Ectodermal cell (in vitro differentiated cells): ENCODE data around the gene PRORP. TPM values are rescaled to one million over a fixed set of nuclear protein-coding genes. Genes with fewer than 3 reads are reported as not detected.
"Not testable (repeated sequence)": the region's sequence is repeated elsewhere in the genome, so short reads cannot be mapped to it uniquely, and the experiment has no call there.

Experiments
- H3K27ac ChIP-seq: 2 replicates; pipeline ENCODE4 v1.7.0; 2013; ENCODE audit warnings: mild to moderate bottlenecking, low read depth, low read length; ENCODE audit not compliant: insufficient read depth, poor library complexity, severe bottlenecking
- H3K27me3 ChIP-seq: 2 replicates; pipeline ENCODE4 v1.7.0; 2013; ENCODE audit warnings: mild to moderate bottlenecking, low read length; ENCODE audit not compliant: insufficient read depth, control insufficient read depth, poor library complexity, severe bottlenecking
- H3K36me3 ChIP-seq: one replicate; pipeline ENCODE4 v1.7.0; 2013; ENCODE audit warnings: low read length; ENCODE audit not compliant: control insufficient read depth, insufficient read depth
- H3K4me1 ChIP-seq: one replicate; pipeline ENCODE4 v1.7.0; 2013; ENCODE audit warnings: low read length; ENCODE audit not compliant: control insufficient read depth, insufficient read depth
- H3K4me3 ChIP-seq: 2 replicates; pipeline ENCODE4 v1.7.0; 2013; ENCODE audit warnings: low read depth, low read length, control low read depth; ENCODE audit not compliant: insufficient read depth
- H3K9me3 ChIP-seq: 2 replicates; pipeline ENCODE4 v1.7.0; 2013; ENCODE audit warnings: mild to moderate bottlenecking, low read length, moderate library complexity; ENCODE audit not compliant: control insufficient read depth
- WGBS, 2 experiments: methylation state at CpG; one replicate each; pipeline ENCODE4 v1.1.7; 2013; ENCODE audit warnings: missing lambda C conversion rate in 2 of 2; 5-methylcytosine and 5-hydroxymethylcytosine counted together
- polyA plus RNA-seq, 4 experiments: library from polyadenylated mRNA; stranded (reverse); fragments of 50-300 nt; gene quantifications; one replicate each; pipeline ENCODE4 v1.2.3, GENCODE V29; 2013

PRORP gene
- polyA plus RNA-seq (2013, experiment 1 of 4): 39.5 TPM
- 41.0 TPM for polyA plus RNA-seq (2013, experiment 2 of 4)
- 23.3 TPM for polyA plus RNA-seq (2013, experiment 3 of 4)
- polyA plus RNA-seq (2013, experiment 4 of 4): 27.9 TPM

DNA sequence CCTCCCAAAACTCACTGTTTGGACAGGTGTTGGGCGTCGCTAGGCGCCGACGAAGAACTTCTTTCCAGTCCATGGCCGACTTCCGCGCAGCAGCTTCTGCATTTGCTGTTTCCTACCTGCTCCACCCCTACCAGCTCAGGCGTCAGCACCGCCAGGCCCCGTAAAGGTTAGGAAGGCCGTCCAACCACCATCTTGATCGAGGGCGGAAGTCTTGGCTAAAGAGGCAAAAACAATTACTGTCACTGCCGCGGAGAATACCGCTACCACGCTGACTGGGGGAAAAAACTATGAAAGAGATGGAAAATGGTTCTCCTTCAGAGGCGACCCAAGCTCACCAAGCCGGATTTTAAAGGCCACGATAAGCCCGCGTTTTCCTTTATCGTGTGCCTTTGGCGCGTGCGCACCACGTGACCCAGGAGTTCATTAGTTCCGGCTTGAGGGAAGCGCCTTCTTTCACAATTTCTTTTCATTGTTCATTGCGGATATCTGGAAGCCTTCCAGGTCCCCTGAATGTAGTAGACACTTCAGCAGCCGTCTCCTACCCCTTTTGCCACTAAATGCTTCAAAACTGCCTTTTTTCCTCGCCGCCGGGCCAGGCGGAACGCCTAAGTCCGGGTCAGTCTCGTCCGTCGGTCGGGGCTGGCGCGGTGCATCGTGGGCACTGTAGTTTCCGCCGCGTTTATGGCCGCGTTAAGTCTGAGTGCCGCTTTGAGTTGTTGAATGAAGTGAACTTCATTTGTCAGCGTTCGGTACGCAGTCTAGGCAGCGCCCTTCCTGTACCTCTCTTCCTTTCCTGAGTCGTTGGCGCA, at the start of gene PRORP, which contains the start of gene PPP2R3C:
Gene PRORP (plus strand): TSS at position 666 of the 809 bp plus-strand sequence. CDS start 694 bp downstream, outside the sequence.
Gene PPP2R3C (minus strand): TSS at position 104 of the 809 bp plus-strand sequence. CDS start 31 bp downstream, at position 73.
- Histone ChIP-seq H3K36me3 (no peaks in the 10 kb centered on the region), H3K27ac (peak within 1 kb of the TSS; percentile 98), H3K9me3 (no peaks in the 10 kb centered on the region), H3K4me3 (peak within 1 kb of the TSS; percentile 71), H3K27me3 (no peaks in the 10 kb centered on the region), H3K4me1 (no peaks in the 10 kb centered on the region)
- WGBS, 2 experiments: 0% methylated on average over 57 of the region's 57 CpGs

DNA sequence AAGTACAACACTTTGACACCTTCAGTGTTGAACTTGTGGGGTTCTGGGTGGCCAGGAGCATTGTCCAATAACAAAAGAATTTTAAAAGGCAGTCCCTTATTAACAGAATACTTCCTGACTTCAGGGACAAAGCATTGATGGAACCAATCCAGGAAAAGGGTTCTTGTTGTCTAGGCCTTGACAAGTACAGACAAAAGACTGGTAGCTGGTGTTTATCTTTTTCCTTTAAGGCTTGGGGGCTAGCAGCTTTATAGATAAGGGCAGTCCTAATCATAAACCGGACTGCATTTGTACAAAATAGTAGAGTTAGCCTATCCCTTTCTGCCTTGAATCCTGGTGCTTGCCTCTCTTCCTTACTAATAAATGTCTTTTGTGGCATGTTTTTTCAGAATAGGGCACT, 48.9 kb upstream of the PRORP start:
- WGBS, 2 experiments: 97 to 100% methylated on average over 1 of the region's 1 CpG
- H3K27me3 ChIP-seq: no peaks in the 10 kb centered on the region
- H3K4me1 ChIP-seq: no peaks in the 10 kb centered on the region
- peaks cover 9% of the 10 kb centered on the region for H3K36me3 ChIP-seq
- H3K27ac ChIP-seq: no peak overlapping the region
- no peak overlapping the region for H3K4me3 ChIP-seq
- no peaks in the 10 kb centered on the region for H3K9me3 ChIP-seq

DNA sequence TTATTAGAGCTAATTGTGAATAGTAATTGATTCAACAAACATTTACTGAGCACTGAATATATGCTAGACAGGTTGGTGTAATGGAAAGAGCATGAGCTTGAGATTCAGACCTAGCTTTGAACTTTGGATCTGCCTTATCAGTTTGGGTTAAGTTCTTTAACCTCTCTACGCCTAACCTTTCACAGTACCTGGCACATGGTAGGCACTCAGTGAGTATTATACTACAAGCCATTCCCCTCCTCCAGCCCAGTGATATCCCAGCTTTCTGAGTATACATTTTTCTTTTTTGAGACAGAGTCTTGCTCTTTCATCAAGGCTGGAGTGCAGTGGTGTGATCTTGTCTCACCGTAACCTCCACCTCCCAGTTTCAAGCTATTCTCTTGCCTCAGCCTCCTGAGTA, 44.3 kb upstream of the PRORP start:
- Histone ChIP-seq H3K36me3 (peaks cover 3% of the 10 kb centered on the region), H3K27me3 (no peaks in the 10 kb centered on the region), H3K4me1 (no peaks in the 10 kb centered on the region), H3K4me3 (no peak overlapping the region), H3K27ac (no peak overlapping the region), H3K9me3 (no peaks in the 10 kb centered on the region)
- 91 to 96% methylated on average over 2 of the region's 2 CpGs for WGBS, 2 experiments

DNA sequence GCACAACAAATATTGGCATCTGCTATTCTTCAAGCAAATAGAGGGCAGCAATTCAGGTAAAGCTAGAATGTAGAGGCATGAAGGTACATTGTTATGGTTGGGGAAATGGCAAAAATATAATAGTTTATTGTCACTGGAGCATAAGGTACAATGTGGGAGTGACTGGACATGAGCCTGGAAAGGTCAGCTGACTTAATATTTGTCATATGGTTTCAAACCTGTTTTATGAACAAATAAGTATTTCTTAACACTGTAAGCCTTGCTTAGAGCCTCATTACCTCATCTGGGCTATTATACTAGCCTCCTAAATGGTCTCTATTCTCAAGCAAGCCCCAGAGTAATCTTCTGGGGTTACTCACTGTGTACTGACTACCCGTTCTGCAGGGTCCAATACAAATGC, 42.6 kb upstream of the PRORP start:
- H3K36me3 ChIP-seq: peaks cover 2% of the 10 kb centered on the region
- no peaks in the 10 kb centered on the region for H3K27me3 ChIP-seq
- H3K4me3 ChIP-seq: no peak overlapping the region
- no peaks in the 10 kb centered on the region for H3K9me3 ChIP-seq
- H3K27ac ChIP-seq: no peak overlapping the region
- H3K4me1 ChIP-seq: no peaks in the 10 kb centered on the region
- WGBS, 2 experiments: 83 to 88% methylated on average over 1 of the region's 1 CpG

DNA sequence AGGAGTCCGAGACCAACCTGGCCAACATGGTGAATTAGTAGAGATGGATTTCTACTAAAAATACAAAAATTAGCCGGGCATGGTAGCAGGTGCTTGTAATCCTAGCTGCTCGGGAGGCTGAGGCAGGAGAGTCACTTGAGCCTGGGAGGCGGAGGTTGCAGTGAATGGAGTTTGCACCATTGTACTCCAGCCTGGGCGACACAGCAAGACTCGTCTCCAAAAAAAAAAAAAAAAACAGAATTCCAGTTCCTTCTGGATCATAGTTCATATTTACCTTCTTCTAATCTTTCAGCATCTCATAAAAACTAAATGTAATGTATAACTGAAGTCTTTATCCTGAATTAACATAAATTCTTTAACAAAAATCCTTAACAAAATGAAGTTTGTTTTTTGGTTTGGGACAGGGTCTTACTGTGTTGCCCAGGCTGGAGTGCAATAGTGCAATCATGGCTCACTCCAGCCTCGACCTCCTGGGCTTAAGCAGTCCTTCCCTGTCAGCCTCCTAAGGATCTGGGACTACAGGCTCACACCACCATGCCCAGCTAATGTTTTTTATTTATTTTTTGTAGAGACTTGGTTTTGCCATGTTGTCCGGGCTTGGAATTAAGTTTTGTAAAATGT, 38.7 kb upstream of the PRORP start:
- H3K36me3 ChIP-seq: peaks cover 4% of the 10 kb centered on the region
- no peak overlapping the region for H3K27ac ChIP-seq
- H3K4me3 ChIP-seq: no peak overlapping the region
- no peaks in the 10 kb centered on the region for H3K4me1 ChIP-seq
- no peaks in the 10 kb centered on the region for H3K9me3 ChIP-seq
- 90 to 97% methylated on average over 8 of the region's 8 CpGs for WGBS, 2 experiments
- no peaks in the 10 kb centered on the region for H3K27me3 ChIP-seq

DNA sequence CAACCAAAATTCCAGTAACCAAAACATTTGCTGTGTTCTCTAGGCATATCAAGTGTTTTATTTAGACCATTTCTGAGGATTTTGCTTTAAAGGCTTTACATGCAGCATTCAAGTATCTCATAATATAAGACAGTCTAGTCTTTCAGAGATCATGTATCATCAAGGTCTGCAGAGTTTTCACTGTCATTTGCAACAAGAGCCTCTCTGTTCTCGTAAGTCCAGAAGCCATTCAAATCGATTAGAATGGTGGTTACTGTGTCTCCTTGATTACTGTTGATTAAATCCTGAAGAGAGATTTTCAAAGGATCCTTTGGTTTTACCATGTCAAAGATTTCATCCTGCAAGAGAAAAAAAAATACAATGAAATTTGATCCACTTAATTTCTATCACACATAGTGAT, 36.9 kb upstream of the PRORP start:
- no peak overlapping the region for H3K27ac ChIP-seq
- no peaks in the 10 kb centered on the region for H3K4me1 ChIP-seq
- no peak overlapping the region for H3K4me3 ChIP-seq
- no peaks in the 10 kb centered on the region for H3K9me3 ChIP-seq
- peaks cover 10% of the 10 kb centered on the region for H3K36me3 ChIP-seq
- WGBS, 2 experiments: 97% methylated on average over 2 of the region's 2 CpGs
- no peaks in the 10 kb centered on the region for H3K27me3 ChIP-seq

DNA sequence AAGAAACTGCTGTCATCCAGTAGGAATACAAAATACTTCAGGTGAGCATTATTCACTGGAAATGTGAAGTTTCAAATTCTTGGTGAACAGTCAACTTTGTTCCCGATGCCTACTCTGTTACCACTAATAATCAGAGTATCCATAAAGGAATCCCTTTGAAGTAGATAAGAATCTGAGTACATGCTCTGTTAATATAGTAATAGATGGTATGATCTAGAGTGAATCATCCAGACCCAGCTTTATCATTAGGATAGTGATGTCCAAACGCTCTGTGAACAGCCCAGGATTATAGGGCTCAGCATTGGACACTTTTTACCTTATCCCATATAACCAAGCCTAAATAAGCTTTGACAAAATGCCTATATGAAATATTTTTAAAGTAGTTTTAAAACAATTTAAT, 33.8 kb upstream of the PRORP start:
- H3K4me3 ChIP-seq: no peak overlapping the region
- WGBS, 2 experiments: 100% methylated on average over 2 of the region's 2 CpGs; no CpG with 5 or more reads in 1 of the 2 experiments
- H3K27me3 ChIP-seq: no peaks in the 10 kb centered on the region
- H3K27ac ChIP-seq: no peak overlapping the region
- no peaks in the 10 kb centered on the region for H3K4me1 ChIP-seq
- H3K9me3 ChIP-seq: no peaks in the 10 kb centered on the region
- H3K36me3 ChIP-seq: peaks cover 12% of the 10 kb centered on the region

DNA sequence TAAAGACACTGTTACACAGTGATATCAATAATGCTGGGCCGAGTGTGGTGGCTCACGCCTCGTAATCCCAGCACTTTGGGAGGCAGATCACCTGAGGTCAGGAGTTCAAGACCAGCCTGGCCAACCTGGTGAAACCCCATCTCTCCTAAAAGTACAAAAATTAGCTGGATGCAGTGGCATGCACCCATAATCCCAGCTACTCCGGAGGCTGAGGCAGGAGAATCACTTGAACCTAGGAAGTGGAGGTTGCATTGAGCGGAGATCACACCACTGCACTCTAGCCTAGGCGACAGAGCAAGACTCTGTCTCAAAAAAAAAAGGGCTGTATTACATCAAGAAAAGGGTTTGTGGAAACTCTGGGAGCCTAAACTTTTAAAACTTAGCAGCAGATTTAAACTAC, 27.7 kb upstream of the PRORP start:
- not testable (repeated sequence) for H3K27me3 ChIP-seq, H3K27ac ChIP-seq, H3K4me3 ChIP-seq, H3K4me1 ChIP-seq, H3K9me3 ChIP-seq
- H3K36me3 ChIP-seq: peaks cover 23% of the 10 kb centered on the region
- WGBS, 2 experiments: 97% methylated on average over 6 of the region's 6 CpGs

DNA sequence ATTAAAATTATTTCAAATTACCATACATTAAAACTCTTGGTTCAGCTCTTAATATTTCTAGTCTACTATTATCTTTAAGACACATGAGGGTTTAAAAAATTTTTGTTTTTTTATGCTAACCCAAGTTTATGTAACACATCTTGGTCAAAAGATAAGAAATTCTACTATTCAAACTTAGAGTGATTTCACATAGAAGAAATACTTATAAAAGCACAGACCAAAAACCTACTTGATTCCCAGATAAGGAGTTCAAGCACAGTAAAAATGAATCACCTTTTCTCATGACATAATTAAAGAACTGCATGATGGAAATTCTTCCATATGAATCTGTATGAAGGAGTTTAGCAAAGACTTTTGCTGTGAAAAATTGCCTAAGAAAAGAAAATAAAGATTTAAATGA, 14.5 kb upstream of the PRORP start:
- H3K27ac ChIP-seq: no peak overlapping the region

DNA sequence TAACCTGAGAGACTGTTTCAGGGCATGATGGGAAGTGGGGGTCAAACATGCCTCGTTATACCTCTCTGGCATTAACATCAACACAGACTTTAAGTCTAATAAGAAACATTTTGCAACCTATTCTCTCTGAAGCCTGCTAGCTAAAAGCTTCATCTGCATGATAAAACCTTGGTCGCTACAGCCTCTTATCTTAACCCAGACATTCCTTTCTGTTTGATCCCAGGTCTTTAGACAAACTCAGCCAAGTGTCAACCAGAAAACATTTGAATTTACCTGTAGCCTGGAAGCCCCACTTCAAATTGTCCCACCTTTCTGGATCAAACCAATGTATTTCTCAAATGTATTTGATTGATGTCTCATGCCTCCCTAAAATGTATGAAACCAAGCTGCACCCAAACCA, 9.7 kb upstream of the PRORP start:
- 67 to 68% methylated on average over 2 of the region's 2 CpGs for WGBS, 2 experiments
- Histone ChIP-seq H3K9me3 (no peaks in the 10 kb centered on the region), H3K4me3 (no peak overlapping the region), H3K27me3 (no peaks in the 10 kb centered on the region), H3K4me1 (no peaks in the 10 kb centered on the region), H3K27ac (no peak overlapping the region), H3K36me3 (peaks cover 18% of the 10 kb centered on the region)

More for the DNA sequence above, 14.5 kb upstream of the PRORP start:
- H3K27me3 ChIP-seq: no peaks in the 10 kb centered on the region
- no peak overlapping the region for H3K4me3 ChIP-seq
- H3K36me3 ChIP-seq: peaks cover 25% of the 10 kb centered on the region
- H3K9me3 ChIP-seq: no peaks in the 10 kb centered on the region
- H3K4me1 ChIP-seq: no peaks in the 10 kb centered on the region
